Mesenteric fat pad (tissue), 1 donor: ENCODE measurements around the gene RNF2. TPM values are rescaled to one million over a fixed set of nuclear protein-coding genes. Genes with fewer than 3 reads are reported as not detected.

ENCODE experiments used
- DNase-seq: peaks from one replicate; pipeline ENCODE4 v3.0.0-alpha.2; 2020; ENCODE audit warnings: low spot score
- total RNA-seq: library from RNA; stranded (reverse); fragmentation: NEBNext Ultra II Directional; extraction: Animal tissue kit (Norgen Biotek cat#: 25700); gene quantifications from one replicate; pipeline ENCODE4 v1.2.1, GENCODE V29; 2021
- donor health status: DM: yes; HTN: yes; CAD: no.

The RNF2 gene
- total RNA-seq, 1 donor from 2014 or later = 22.8 TPM

- DNase-seq = no peak
Measured at GRCh38 chr1:185091480-185091879, 46.1 kb downstream of the RNF2 start.

DNA sequence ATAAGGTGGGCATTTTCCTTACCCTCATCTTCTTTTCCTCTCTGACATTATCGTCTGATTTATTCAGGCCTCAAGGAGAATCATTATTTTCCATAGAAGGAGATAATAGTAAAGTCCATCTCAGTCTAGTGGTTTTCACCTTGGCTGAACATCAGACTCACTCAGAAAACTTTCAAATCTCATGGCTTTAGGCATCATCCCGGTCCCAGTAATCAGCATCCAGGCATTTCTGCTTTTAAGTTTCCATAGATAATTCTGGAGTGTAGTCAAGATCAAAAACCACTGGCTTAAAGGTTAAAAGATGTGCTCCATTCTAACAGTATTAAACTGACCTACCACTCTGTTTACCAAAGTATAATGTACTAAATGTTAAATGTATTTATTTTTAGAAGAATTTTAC is 49.4 kb downstream of the RNF2 start:
- no peak for DNase-seq

- DNase-seq = no peak
Measured at GRCh38 chr1:185096531-185096930, 51.2 kb downstream of the RNF2 start.

DNA sequence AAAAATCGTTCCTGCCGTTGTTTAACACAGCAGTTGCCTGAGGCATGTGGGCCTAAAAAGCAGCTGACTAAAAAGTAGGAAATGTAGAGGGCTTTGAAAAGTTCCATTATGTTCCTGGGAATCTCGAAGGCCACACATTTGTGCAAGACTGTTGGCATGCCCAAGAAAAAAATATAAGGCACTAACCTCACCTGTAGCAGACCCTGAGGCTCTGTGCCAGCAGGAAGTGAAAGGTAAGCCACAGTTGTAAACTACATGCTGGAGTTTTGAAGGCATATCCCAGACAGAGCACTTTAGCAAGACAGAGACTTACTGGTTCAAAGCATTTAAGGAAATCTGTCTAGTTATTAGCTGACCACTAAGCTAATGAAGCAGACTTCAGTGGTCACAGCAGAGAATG is 58.7 kb downstream of the RNF2 start:
- no peak for DNase-seq

DNA sequence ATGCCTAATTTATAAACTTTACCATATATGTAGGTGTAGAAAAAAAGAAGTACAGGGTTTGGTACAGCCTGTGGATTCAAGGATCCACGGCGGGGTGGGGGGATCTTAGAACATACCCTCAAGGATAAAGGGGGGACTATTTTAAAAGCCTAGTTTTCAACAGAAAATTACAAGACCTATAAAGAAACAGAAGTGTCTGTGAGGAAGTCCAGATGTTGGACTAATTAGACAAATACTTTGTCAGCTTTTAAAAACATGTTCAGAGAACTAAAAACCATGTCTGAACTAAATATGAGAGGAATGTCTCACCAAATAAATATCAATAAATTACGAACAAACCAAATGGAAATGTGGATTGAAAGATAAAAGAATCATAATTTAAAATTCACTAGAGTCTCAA is 59.8 kb downstream of the RNF2 start:
- DNase-seq = no peak

DNA sequence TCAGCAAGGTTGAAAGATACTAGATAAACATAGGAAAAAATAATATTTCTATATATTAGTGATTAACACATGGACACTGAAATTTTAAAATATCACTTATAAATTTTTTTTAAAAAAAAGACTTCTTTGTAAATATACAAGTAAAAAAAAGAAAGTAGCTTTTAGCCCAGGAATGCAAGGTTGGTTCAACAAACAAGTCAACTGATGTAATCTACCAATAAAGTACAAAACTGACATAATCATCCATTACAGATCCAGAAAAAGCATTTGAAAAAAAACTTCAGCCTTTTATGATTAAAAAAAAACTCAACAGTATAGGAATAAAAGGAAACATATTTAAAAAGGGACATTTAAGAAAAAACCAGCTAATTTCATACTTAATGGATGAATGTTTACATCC is 63.0 kb downstream of the RNF2 start:
- no peak for DNase-seq

DNA sequence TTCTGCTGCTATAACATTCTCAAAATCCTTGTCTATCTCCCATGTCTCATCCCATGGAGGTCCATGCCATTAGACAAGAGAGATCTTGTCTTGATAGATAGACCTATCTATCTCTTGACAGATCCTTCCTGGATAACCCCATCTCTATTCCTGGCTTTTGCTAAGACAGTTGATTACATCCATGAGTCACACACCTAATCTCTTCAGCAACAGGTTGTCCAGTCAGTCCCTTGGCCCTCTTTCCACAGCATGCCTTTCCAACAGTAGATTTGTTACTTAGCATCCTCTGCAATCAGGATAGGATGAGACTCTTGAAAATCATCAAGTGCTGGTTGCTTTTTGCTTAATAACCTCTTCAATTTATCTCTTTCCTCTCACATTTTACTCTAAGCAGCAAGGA is 64.8 kb downstream of the RNF2 start:
- no peak for DNase-seq

DNA sequence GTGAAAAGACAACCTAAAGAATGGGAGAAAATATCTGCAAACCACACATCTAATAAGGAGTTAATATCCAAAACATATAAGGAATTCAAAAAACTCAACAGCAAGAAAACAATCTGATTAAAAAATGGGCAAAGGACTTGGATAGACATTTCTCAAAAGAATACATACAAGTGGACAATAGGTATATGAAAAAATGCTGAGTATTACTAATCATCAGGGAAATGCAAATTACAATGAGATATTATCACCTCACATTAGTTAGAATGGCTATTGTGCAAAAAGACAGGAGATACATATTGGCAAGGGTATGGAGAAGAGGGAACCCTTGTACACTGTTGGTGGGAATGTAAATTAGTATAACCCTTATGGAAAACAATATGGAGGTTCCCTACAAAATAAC is 66.5 kb downstream of the RNF2 start:
- no peak for DNase-seq

GRCh38 chr1:185112356-185112755 is 67.0 kb downstream of the RNF2 start:
- no peak for DNase-seq

DNA sequence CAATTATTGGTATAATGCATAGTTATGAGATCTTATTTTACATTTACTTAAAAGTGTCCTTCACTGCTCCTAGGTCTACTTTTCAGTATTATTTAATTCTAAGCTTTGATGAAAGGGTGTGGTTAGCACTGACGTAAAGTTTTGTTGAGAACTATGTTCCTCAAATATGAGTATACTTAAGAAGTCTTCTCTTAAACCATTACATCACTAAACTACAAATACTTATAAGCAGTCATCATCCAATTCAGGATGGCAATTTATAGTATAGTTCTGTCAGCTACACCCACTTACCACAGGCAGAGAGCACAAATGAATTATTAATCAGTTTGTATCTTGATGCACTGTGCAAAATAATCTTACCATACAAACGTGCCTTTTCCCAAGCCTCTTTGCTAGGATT is 84.3 kb downstream of the RNF2 start:
- no peak for DNase-seq

- no peak for DNase-seq
Measured at GRCh38 chr1:185132534-185132933, 87.2 kb downstream of the RNF2 start.

GRCh38 chr1:185137896-185138545 is 92.7 kb downstream of the RNF2 start:
- no peak for DNase-seq

DNA sequence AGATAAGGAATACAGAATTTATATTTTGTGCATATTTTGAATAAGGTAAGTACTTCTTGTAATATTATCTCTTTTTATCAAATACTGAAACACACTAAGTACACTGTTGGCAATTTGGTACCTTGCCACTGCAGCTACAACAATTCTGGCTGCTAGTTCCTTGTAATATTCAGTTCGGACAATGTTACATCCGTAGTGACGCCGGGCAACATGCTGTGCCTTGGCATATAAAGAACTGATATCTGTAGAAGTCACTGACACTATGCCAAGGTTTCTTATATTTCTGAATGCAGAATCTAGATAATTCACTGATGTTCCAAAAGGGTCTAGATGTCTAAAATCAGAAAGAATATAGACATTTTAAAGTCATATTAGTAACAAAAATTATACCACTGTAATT is 93.9 kb downstream of the RNF2 start:
- no peak for DNase-seq

- no peak for DNase-seq
Measured at GRCh38 chr1:185144233-185144632, 98.9 kb downstream of the RNF2 start.

GRCh38 chr1:185151215-185151614 is 105.9 kb downstream of the RNF2 start:
- DNase-seq = no peak

Other genes with a start within 250 kb of the RNF2 start
- 25.9 TPM for gene NIBAN1, start 71.0 kb upstream of the RNF2 start, total RNA-seq
- 13.4 TPM for gene TRMT1L, start 111.4 kb downstream of the RNF2 start, total RNA-seq
- 4.4 TPM for gene SWT1, start 111.6 kb downstream of the RNF2 start, total RNA-seq